MM.1S (cell line): ENCODE data around the gene LIX1.

ENCODE experiments used
- EZH2 ChIP-seq: fragments of 300-600 bp; sonication (generic); optimal IDR thresholded peaks from 2 replicates; pipeline ENCODE3; 2017; ENCODE audit warnings: low read depth, mild to moderate bottlenecking, antibody characterized with exemption, low read length, mixed read lengths
- EZH2phosphoT487 ChIP-seq: fragments of 300-600 bp; sonication (generic); IDR thresholded peaks from 2 replicates; pipeline ENCODE4 v1.6.1; 2018; ENCODE audit warnings: antibody characterized with exemption, low read length
- TF ChIP-seq, protein P1 (sequence below): fragments of 300-600 bp; sonication (generic); IDR thresholded peaks from 2 replicates; pipeline ENCODE4 v1.5.1; 2016; ENCODE audit warnings: antibody characterized with exemption, low read length, mixed read lengths

DNA sequence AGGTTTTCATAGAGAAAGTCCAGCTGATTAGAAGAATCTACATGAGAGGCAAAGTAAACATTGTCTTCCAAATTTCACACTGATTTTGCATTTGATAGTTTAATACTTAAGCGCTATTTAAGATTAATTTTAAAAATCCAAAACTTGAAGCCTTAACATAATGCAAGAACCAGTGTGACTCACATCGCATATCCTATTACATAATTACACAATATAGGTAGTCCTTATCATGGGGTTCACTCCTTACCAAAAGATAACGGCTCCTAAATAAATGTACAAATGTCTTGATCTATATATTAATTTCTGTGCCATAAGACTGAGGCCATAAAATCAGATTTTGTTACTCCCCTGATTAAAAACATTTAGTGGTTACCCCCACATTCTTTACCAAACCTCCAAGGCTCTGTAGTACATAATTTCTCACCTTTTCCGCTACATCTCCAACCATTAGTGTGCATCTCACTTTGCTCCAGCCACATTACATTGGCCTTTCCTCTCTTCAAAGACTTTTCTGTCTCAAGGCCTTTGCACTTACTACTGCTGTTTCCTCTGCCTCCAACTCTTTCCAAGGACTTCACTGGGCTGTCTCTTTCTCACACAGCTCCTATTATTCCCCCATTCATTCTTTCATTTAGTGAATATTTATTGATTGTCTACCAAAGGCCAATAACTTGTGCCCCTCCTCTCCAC lies 39.6 kb upstream of the LIX1 start:
- TF ChIP-seq, protein P1, sequence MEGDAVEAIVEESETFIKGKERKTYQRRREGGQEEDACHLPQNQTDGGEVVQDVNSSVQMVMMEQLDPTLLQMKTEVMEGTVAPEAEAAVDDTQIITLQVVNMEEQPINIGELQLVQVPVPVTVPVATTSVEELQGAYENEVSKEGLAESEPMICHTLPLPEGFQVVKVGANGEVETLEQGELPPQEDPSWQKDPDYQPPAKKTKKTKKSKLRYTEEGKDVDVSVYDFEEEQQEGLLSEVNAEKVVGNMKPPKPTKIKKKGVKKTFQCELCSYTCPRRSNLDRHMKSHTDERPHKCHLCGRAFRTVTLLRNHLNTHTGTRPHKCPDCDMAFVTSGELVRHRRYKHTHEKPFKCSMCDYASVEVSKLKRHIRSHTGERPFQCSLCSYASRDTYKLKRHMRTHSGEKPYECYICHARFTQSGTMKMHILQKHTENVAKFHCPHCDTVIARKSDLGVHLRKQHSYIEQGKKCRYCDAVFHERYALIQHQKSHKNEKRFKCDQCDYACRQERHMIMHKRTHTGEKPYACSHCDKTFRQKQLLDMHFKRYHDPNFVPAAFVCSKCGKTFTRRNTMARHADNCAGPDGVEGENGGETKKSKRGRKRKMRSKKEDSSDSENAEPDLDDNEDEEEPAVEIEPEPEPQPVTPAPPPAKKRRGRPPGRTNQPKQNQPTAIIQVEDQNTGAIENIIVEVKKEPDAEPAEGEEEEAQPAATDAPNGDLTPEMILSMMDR, result no peak
- TF ChIP-seq EZH2phosphoT487 (no peak), EZH2 (no peak)
